GM12872 (cell line): ENCODE data around the gene DIP2B.

Experiments used
- CTCF ChIP-seq: IDR thresholded peaks from 3 replicates; pipeline ENCODE4 v1.5.1; 2011; ENCODE audit warnings: low read depth, mild to moderate bottlenecking, low read length, moderate library complexity; ENCODE audit not compliant: insufficient read depth

The DIP2B gene

DNA sequence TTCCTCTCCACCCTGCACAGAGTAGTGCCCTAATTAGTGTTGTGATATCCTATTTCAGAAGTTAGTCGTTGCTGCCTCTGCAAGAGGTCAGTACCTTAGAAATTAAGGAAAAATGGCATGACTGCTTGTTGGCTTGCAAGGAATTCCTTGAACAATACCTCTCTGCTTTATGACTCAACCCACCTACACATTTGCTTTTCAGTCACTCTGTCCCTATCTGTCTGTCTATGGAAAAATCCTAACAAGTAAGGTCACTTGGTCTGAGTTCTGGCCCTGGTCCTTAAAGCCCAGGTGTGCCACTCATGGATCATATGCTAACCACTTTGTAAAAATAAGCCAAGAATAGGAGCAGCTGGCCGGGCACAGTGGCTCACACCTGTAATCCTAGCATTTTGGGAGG lies 142.7 kb downstream of the DIP2B start:
- TF ChIP-seq CTCF, result no peak

DNA sequence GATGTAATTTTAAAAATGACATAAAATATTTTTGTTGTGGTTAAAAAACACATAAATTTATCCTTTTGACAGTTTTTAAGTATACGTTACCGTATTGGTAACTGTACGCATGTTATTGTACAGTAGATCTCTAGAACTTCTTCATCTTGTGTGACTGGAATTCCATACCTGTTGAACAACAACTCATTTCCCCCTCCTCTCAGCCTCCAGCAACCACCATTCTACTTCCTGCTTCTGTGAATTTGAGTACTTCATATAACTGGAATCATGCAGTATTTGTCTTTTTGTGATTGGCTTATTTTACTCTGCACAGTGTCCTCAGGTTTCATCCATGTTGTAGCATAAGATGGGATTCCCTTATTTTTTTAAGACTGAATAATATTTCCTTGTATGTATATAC lies 145.5 kb downstream of the DIP2B start:
- TF ChIP-seq CTCF, result no peak

GRCh38 chr12:50655374-50655921 lies 150.7 kb downstream of the DIP2B start:
- no peak for TF ChIP-seq CTCF

DNA sequence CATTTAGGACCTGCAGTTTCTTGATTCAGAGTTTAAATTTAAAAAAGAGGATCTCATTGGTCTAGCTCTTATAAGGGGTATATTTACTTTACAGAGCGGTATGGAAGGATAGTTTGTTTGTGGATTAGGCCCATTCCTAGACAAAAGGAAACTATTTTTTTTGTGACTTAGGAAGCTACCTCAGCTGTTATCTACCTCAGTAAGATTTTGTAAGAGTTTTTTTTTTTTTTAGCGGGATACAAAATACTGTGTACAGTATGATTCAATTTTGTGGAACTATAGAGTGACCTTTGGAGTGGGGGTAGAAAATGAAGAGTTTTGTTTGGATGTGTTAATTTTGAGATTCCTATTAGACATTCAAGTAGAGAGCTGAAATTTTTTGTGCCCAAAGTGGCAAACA lies 154.5 kb downstream of the DIP2B start:
- TF ChIP-seq CTCF, result no peak

GRCh38 chr12:50659690-50660424 lies 155.1 kb downstream of the DIP2B start:
- no peak for TF ChIP-seq CTCF

DNA sequence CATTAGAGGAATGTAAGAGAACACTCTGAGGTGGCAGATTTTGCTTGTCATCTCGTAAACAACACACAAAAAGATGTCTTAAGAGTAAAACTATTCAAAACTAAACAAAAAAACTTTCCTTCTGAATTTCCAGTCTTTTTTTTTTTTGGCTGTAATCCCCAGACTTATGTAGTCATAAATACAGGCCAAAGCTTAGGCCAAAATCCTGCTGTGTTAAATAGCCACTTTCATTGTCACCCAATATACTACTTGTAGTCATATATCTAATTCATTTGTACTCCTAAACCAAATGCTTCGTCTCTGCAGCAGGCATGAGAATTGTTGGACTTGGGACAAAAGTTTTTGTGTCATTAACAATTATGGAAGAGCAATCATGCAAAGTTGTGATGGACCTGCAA lies 155.6 kb downstream of the DIP2B start:
- TF ChIP-seq CTCF, result no peak

DNA sequence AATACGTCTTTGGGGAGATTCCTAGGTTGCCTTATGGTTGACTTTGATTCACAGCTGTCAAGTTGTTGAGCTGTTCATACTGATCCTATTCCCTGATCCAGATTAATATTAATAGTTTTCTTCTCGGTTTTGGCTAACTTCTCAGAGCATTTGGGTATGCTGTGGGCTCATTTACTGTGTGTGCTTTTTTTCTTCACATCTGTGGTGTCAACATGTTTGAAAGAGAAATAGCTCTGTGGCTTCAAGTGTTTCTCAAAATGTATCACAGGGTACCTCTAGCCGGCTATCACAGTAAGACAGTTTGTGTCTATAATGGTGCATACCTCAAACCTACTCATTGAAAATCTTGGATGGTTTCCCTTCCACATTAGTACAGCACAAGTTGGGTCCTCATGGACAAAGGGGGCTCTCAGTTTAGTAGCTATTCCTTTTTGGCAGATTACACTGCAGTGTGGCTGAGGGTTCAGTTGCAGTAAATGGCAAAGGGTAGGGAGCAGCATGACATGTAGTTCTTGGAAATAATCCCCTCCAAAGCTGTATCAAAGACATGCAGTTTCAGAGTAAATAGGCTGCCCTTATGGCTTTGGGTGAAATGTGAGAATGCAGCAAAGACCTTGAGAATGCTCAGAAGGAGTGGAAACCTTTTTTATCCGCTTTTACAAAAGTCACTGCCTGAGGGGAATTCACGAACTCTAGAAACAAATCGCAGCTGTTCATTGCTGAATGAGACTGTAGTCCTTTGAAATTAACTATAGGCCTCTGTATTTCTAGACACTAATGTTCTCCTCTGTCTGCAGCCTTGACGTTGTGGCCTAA lies 156.7 kb downstream of the DIP2B start:
- no peak for TF ChIP-seq CTCF
